Naive thymus-derived CD8-positive, alpha-beta T cell (primary cell): Measurements from ENCODE around the gene RGL1. TPM values are rescaled to one million over a fixed set of nuclear protein-coding genes. Genes with fewer than 3 reads are reported as not detected.
A peak's percentile ranks its signal among the peaks of the same experiment; 100 is the strongest.

Experiments used
- ATAC-seq, 2 donors: fragments of 150-1000 bp; cut with Tn5 transposase in 1 of 2; sonication (Bioruptor Pico), chemical (Tn5 transposase) in 1 of 2; 1 replicate in 1 of 2; 2 replicates in 1 of 2; pipeline ENCODE4 v1.10.0; 2021; ENCODE audit warnings: mild to moderate bottlenecking in 2 of 2, moderate library complexity in 2 of 2
- POLR2A ChIA-PET: fragments of 350-600 bp; sonication (Branson Sonifier 250); formaldehyde crosslinking; loops from one replicate; lab custom pipeline; 2021; ENCODE audit warnings: antibody characterized with exemption; lab: Charles Lee
- DNase-seq, 10 donors: peaks; one replicate each; pipeline versions ENCODE4 v3.0.0 to v3.0.0-alpha.2; 2020 to 2022
- H3K27ac Mint-ChIP-seq, 10 donors: one replicate each; pipeline ENCODE4 v1.8.0; 2020 to 2022; ENCODE audit warnings: mild to moderate bottlenecking in 10 of 10, mixed read lengths in 10 of 10, moderate library complexity in 4 of 10, inconsistent platforms in 1 of 10
- H3K27me3 Mint-ChIP-seq, 5 donors: one replicate each; pipeline ENCODE4 v1.8.0; 2021 to 2022; ENCODE audit warnings: mixed read lengths in 5 of 5
- H3K36me3 Mint-ChIP-seq, 3 donors: one replicate each; pipeline ENCODE4 v1.8.0; 2020 to 2022; ENCODE audit warnings: mixed read lengths in 3 of 3, mild to moderate bottlenecking in 2 of 3, inconsistent platforms in 1 of 3
- H3K4me1 Mint-ChIP-seq, 4 donors: one replicate each; pipeline ENCODE4 v1.8.0; 2021 to 2022; ENCODE audit warnings: mixed read lengths in 4 of 4
- H3K4me3 Mint-ChIP-seq, 10 donors: one replicate each; pipeline ENCODE4 v1.8.0; 2020 to 2022; ENCODE audit warnings: mild to moderate bottlenecking in 10 of 10, mixed read lengths in 10 of 10, moderate library complexity in 6 of 10, inconsistent platforms in 1 of 10
- H3K9me3 Mint-ChIP-seq, 9 donors: one replicate each; pipeline ENCODE4 v1.8.0; 2020 to 2022; ENCODE audit warnings: mixed read lengths in 9 of 9, mild to moderate bottlenecking in 3 of 9, inconsistent platforms in 1 of 9, moderate library complexity in 1 of 9
- polyA plus RNA-seq, 3 donors: library from polyadenylated mRNA; unstranded; fragments of 300-500 nt; fragmentation: Illumina TruSeq; gene quantifications; one replicate each; pipeline ENCODE4 v1.2.3, GENCODE V29; 2021
- total RNA-seq, 8 experiments: library from RNA in 2 of 8; stranded (reverse) in 2 of 8; gene quantifications; one replicate each; pipeline ENCODE4 v1.2.3 and lab custom pipeline; 2021 to 2026

The RGL1 gene
- total and polyA plus RNA-seq, 5 experiments from 2014 or later: 1.1 to 2.1 (median 1.8) TPM

DNA sequence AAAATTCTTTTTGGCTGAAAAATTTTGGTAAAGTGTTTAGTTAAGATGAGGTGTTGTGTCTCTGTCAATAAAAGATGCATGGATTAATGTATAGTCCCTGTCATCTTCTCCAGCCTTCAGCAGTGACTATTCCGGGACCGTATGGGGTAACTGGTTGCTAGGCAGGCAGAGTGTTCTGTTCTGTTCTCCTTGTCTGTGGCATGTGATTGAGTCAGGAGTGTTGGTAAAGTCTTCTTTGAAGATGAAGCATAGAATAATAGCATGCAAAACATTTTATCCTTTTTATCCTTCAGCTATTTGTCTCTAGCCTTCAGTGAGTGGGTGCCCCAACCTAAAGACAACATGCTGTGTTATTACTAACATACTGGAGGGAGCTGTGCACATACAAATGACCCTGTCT, 74.6 kb downstream of the RGL1 start:
- no peak for ATAC-seq
- Mint-ChIP-seq H3K9me3 (no peaks in the 10 kb centered on the region), H3K27ac (no peak overlapping the region), H3K36me3 (peaks cover 2 to 11% (median 6%) of the 10 kb centered on the region in 3 donors), H3K4me1 (peaks cover 2 to 4% (median 2%) of the 10 kb centered on the region in 4 donors), H3K4me3 (no peak overlapping the region), H3K27me3 (peaks cover 0 to 3% (median 0%) of the 10 kb centered on the region in 5 donors)
- no peak for DNase-seq
- POLR2A ChIA-PET: no interaction called here

DNA sequence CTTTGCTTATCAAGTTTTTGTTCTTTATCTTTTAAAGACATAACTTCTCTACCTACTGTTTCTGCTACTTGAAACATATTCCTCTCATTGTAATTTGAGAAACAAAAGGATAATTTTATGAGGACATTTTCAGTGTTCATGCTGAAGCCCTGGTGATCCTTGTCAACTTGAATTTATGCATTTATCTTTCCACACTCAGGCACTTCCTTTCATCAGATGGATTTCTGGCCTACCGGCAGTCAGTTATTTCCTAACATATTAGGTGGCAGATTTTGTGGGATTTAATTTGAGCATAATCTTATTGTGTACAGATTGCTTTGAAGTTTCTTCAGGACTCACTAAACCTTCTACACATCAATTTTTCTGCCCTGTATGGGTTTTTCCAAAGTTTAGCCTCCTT, 75.0 kb downstream of the RGL1 start:
- Mint-ChIP-seq H3K9me3 (no peaks in the 10 kb centered on the region), H3K4me3 (no peak overlapping the region), H3K4me1 (peaks cover 0 to 2% (median 0%) of the 10 kb centered on the region in 4 donors), H3K27me3 (peaks cover 0 to 3% (median 0%) of the 10 kb centered on the region in 5 donors), H3K27ac (no peak overlapping the region), H3K36me3 (peaks cover 2 to 11% (median 10%) of the 10 kb centered on the region in 3 donors)
- ATAC-seq (no peak), DNase-seq (no peak)
- POLR2A ChIA-PET: no interaction called here

DNA sequence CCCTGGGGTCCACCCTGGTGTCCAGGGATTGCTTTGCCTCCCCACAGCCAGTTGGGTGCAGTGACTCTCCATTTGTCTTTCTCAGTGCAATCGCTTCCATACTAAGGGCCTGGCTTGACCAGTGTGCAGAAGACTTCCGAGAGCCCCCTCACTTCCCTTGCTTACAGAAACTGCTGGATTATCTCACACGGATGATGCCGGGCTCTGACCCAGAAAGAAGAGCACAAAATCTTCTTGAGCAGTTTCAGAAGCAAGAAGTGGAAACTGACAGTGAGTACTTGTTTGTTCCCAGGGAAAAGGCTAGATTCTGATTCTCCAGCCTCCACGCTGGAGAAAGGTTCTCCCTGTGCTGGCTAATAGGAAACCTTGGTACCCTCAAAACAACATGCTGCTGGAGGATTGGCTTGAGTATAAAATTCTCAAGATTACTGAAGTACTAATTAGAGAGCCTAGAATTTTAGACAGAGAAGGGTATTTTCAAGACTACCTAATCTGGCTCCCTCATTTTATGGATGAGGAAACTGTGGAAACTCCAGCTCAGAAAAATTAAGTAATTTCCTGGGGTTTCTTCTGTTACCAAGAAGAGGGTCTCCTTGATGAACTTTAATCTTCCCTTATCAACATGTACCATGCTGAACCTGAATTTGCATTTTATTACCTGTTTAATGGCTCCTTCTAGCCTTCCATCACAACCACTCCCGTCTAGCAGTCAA, 75.8 kb downstream of the RGL1 start:
- DNase-seq: no peak
- ATAC-seq: no peak
- Mint-ChIP-seq H3K27ac (no peak overlapping the region), H3K4me3 (no peak overlapping the region), H3K9me3 (no peaks in the 10 kb centered on the region), H3K27me3 (peaks cover 0 to 3% (median 0%) of the 10 kb centered on the region in 5 donors), H3K4me1 (peaks cover 0 to 2% (median 1%) of the 10 kb centered on the region in 4 donors), H3K36me3 (peaks cover 2 to 11% (median 10%) of the 10 kb centered on the region in 3 donors)
- POLR2A ChIA-PET: interaction anchor here (0.6 kb wide), 1 partner anchor 249 kb away, joined by 5 read pairs; no protein-coding TSS in a partner anchor

- POLR2A ChIA-PET: no interaction called here
- DNase-seq: no peak
- H3K27me3 Mint-ChIP-seq: peaks cover 0 to 3% (median 0%) of the 10 kb centered on the region in 5 donors
- no peak for ATAC-seq
- no peaks in the 10 kb centered on the region for H3K9me3 Mint-ChIP-seq
- peaks cover 0 to 2% (median 2%) of the 10 kb centered on the region in 4 donors for H3K4me1 Mint-ChIP-seq
- no peak overlapping the region for H3K4me3 Mint-ChIP-seq
- H3K36me3 Mint-ChIP-seq: peaks cover 2 to 11% (median 10%) of the 10 kb centered on the region in 3 donors
- H3K27ac Mint-ChIP-seq: no peak overlapping the region
Observed at GRCh38 chr1:183881387-183882131, 76.6 kb downstream of the RGL1 start.

GRCh38 chr1:183882335-183883167, 77.6 kb downstream of the RGL1 start:
- Mint-ChIP-seq H3K4me3 (no peak overlapping the region), H3K36me3 (peaks cover 2 to 11% (median 10%) of the 10 kb centered on the region in 3 donors), H3K9me3 (no peaks in the 10 kb centered on the region), H3K4me1 (peaks cover 5 to 12% (median 9%) of the 10 kb centered on the region in 4 donors), H3K27ac (no peak overlapping the region), H3K27me3 (peaks cover 0 to 3% (median 0%) of the 10 kb centered on the region in 5 donors)
- DNase-seq (no peak), ATAC-seq (no peak)
- POLR2A ChIA-PET: no interaction called here

DNA sequence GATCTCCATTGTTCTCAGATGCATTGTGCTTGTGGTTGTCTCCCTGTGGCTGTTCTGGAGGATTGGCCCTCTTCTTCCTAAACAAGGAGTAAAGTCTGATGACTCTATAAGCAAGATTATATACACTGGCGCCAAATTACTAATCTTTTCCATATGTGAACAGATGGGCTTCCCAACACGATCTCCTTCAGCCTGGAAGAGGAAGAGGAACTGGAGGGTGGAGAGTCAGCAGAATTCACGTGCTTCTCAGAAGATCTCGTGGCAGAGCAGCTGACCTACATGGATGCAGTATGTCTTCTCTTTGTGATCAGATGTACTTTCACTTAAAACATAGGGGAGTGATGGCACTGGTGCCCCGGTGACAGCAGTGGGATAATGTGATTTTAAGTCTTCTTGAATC, 78.7 kb downstream of the RGL1 start:
- peaks cover 0 to 3% (median 0%) of the 10 kb centered on the region in 5 donors for H3K27me3 Mint-ChIP-seq

DNA sequence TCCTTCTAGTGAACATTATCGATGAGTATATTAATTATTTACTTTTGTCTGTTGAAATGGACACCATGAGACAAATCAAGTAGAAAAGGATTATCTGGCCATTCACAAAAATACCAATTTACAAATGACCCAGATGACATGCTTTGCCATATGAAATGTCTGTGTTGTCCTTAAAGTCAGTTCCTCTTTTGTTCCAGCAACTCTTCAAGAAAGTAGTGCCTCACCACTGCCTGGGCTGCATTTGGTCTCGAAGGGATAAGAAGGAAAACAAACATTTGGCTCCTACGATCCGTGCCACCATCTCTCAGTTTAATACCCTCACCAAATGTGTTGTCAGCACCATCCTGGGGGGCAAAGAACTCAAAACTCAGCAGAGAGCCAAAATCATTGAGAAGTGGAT, 79.6 kb downstream of the RGL1 start:
- H3K9me3 Mint-ChIP-seq: no peaks in the 10 kb centered on the region
- H3K27me3 Mint-ChIP-seq: peaks cover 0 to 3% (median 0%) of the 10 kb centered on the region in 5 donors
- H3K4me3 Mint-ChIP-seq: no peak overlapping the region
- ATAC-seq (no peak), DNase-seq (no peak)
- POLR2A ChIA-PET: no interaction called here
- peaks cover 2 to 11% (median 10%) of the 10 kb centered on the region in 3 donors for H3K36me3 Mint-ChIP-seq
- H3K27ac Mint-ChIP-seq: peak overlapping the region in 1 of 10 donors; percentile 13
- H3K4me1 Mint-ChIP-seq: peaks cover 16 to 31% (median 29%) of the 10 kb centered on the region in 4 donors

More for the DNA sequence above, 78.7 kb downstream of the RGL1 start:
- peaks cover 9 to 22% (median 20%) of the 10 kb centered on the region in 4 donors for H3K4me1 Mint-ChIP-seq
- H3K27ac Mint-ChIP-seq: no peak overlapping the region
- H3K9me3 Mint-ChIP-seq: no peaks in the 10 kb centered on the region
- POLR2A ChIA-PET: no interaction called here
- no peak overlapping the region for H3K4me3 Mint-ChIP-seq
- DNase-seq: no peak
- H3K36me3 Mint-ChIP-seq: peaks cover 2 to 11% (median 10%) of the 10 kb centered on the region in 3 donors
- no peak for ATAC-seq

- Mint-ChIP-seq H3K4me3 (no peak overlapping the region), H3K36me3 (peaks cover 2 to 11% (median 10%) of the 10 kb centered on the region in 3 donors), H3K4me1 (peaks cover 16 to 37% (median 36%) of the 10 kb centered on the region in 4 donors), H3K27ac (peak overlapping the region in 3 of 10 donors; percentile 43 to 75 (median 64)), H3K27me3 (peaks cover 0 to 3% (median 0%) of the 10 kb centered on the region in 5 donors), H3K9me3 (no peaks in the 10 kb centered on the region)
- POLR2A ChIA-PET: no interaction called here
- DNase-seq: no peak
- ATAC-seq: no peak
Observed at GRCh38 chr1:183885142-183885735, 80.3 kb downstream of the RGL1 start.

- POLR2A ChIA-PET: no interaction called here
- no peak overlapping the region for H3K27ac Mint-ChIP-seq
- peaks cover 0 to 11% (median 10%) of the 10 kb centered on the region in 3 donors for H3K36me3 Mint-ChIP-seq
- DNase-seq (no peak), ATAC-seq (no peak)
- no peak overlapping the region for H3K4me3 Mint-ChIP-seq
- H3K9me3 Mint-ChIP-seq: no peaks in the 10 kb centered on the region
- H3K27me3 Mint-ChIP-seq: peaks cover 0 to 3% (median 0%) of the 10 kb centered on the region in 5 donors
- H3K4me1 Mint-ChIP-seq: peaks cover 17 to 39% (median 36%) of the 10 kb centered on the region in 4 donors
Observed at GRCh38 chr1:183886083-183886828, 81.3 kb downstream of the RGL1 start.

- no peaks in the 10 kb centered on the region for H3K9me3 Mint-ChIP-seq
- no peak for ATAC-seq
- H3K4me3 Mint-ChIP-seq: peak overlapping the region in 2 of 10 donors; percentile 30 to 63
- no peak for DNase-seq
- POLR2A ChIA-PET: no interaction called here
- peak overlapping the region in 1 of 10 donors; percentile 22 for H3K27ac Mint-ChIP-seq
- peaks cover 17 to 39% (median 36%) of the 10 kb centered on the region in 4 donors for H3K4me1 Mint-ChIP-seq
- peaks cover 0 to 12% (median 11%) of the 10 kb centered on the region in 3 donors for H3K36me3 Mint-ChIP-seq
- peaks cover 0 to 3% (median 0%) of the 10 kb centered on the region in 5 donors for H3K27me3 Mint-ChIP-seq
Observed at GRCh38 chr1:183886853-183887252, 81.9 kb downstream of the RGL1 start.
